ENCODE results near the gene MPRIP. TPM values are rescaled to one million over a fixed set of nuclear protein-coding genes. Genes with fewer than 3 reads are reported as not detected.

Gene MPRIP
- total RNA-seq, 6 experiments from 2014 or later, result 39.0 to 97.6 (median 76.7) TPM

DNA sequence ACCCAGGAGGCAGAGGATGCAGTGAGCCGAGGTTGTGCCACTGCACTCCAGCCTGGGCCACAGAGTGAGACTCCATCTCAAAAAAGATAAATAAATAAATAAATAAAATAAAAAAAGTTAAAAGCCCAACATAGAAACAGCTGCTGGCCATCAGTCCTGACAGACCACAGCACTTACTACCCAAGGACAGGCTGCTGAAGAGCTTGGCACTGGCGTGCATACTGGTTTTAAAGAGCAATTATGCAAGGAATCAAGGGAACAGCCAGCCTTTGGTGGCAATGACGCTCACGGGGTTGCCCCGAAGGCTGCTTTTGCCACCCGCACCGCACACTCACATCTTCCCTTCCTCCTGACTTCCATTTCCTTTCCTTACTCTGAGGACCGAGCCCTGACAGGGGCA, 159.7 kb downstream of the MPRIP start:
- 75% methylated on average over 7 of the region's 8 CpGs for WGBS (ENCODE audit: insufficient coverage, low coverage, low lambda C conversion rate, missing lambda C conversion rate)
- peaks cover 0 to 6% (median 0%) of the 10 kb centered on the region in 4 donors for H3K36me3 ChIP-seq
- H3K27ac ChIP-seq, result no peak overlapping the region
- H3K4me3 ChIP-seq, result no peak overlapping the region
- intact Hi-C loops (cut with DNase I), result no loop called here
- TF ChIP-seq POLR2A (IDR thresholded peaks at IDR 0.05), result no peak
- TF ChIP-seq, protein P1, sequence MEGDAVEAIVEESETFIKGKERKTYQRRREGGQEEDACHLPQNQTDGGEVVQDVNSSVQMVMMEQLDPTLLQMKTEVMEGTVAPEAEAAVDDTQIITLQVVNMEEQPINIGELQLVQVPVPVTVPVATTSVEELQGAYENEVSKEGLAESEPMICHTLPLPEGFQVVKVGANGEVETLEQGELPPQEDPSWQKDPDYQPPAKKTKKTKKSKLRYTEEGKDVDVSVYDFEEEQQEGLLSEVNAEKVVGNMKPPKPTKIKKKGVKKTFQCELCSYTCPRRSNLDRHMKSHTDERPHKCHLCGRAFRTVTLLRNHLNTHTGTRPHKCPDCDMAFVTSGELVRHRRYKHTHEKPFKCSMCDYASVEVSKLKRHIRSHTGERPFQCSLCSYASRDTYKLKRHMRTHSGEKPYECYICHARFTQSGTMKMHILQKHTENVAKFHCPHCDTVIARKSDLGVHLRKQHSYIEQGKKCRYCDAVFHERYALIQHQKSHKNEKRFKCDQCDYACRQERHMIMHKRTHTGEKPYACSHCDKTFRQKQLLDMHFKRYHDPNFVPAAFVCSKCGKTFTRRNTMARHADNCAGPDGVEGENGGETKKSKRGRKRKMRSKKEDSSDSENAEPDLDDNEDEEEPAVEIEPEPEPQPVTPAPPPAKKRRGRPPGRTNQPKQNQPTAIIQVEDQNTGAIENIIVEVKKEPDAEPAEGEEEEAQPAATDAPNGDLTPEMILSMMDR (IDR thresholded peaks at IDR 0.05), result no peak
- H3K9me3 ChIP-seq, result no peaks in the 10 kb centered on the region
- ATAC-seq (no peak), DNase-seq (no peak)
- H3K27me3 ChIP-seq, result no peaks in the 10 kb centered on the region
- peaks cover 0 to 20% (median 7%) of the 10 kb centered on the region in 4 donors for H3K4me1 ChIP-seq

DNA sequence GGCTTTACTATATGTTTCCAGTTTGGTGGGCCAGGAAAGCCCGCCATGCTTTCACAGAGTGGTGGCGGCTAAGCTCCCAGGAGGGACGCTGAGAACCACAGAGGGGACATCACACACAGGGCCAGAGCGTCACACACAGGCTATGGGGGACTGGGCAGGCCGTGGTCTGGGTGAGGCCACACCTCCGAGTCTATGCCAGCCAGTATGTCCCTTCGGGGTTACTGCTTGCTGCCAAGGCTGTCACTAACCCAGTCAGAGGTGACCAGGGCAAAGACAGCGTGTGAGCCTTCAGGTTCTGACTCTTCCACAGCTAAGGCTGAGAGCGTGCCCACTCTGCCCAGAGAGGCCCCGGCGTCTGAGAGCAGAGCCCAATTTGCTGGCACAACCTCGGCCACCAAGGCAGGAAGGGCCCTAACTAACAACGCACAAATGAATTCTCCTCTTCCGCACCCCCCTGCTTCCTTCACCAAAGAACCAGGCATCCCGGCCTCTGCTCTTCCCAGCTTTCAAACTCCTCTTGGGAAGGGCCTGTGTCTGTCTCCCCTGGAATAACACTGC, 161.0 kb downstream of the MPRIP start:
- intact Hi-C loops (cut with DNase I), result no loop called here
- Histone ChIP-seq H3K27ac (no peak overlapping the region), H3K4me3 (no peak overlapping the region), H3K27me3 (no peaks in the 10 kb centered on the region), H3K9me3 (no peaks in the 10 kb centered on the region), H3K36me3 (peaks cover 0 to 6% (median 0%) of the 10 kb centered on the region in 4 donors), H3K4me1 (peaks cover 0 to 20% (median 7%) of the 10 kb centered on the region in 4 donors)
- ATAC-seq (no peak), DNase-seq (no peak)
- 81% methylated on average over 4 of the region's 15 CpGs for WGBS (ENCODE audit: insufficient coverage, low coverage, low lambda C conversion rate, missing lambda C conversion rate)
- TF ChIP-seq, protein P1 (IDR thresholded peaks at IDR 0.05), result no peak
- no peak for TF ChIP-seq POLR2A (IDR thresholded peaks at IDR 0.05)

DNA sequence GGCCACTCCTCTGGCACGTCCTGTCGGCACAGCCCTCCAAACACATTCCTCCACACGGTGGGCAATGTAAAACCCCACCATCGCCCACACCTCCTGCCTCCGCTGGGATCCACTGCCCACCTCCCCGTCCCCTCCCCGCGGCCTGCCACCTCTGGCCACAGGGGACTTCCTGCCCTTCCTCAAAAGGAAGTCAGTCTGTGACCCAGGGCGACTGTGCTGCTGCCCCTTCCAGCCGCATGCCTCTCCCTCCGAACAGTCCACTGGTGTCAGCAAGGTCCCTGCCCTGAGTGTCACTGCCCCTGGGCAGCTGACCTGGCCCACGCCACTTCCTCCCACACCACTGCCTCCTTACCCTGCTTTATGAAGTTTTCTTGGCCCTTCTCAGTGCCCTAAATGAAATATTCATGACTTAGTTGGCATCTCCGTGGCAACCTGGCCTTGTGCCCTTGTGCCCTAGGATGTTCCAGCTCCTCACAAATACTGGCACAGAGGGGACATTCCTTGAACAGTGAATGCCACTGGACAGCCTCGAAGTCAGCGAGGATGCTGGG, 161.9 kb downstream of the MPRIP start:
- Histone ChIP-seq H3K9me3 (no peaks in the 10 kb centered on the region), H3K4me1 (peaks cover 0 to 20% (median 7%) of the 10 kb centered on the region in 4 donors), H3K27ac (no peak overlapping the region), H3K27me3 (no peaks in the 10 kb centered on the region), H3K4me3 (no peak overlapping the region), H3K36me3 (peaks cover 0 to 6% (median 0%) of the 10 kb centered on the region in 4 donors)
- 62% methylated on average over 13 of the region's 15 CpGs for WGBS (ENCODE audit: insufficient coverage, low coverage, low lambda C conversion rate, missing lambda C conversion rate)
- intact Hi-C loops (cut with DNase I), result no loop called here
- DNase-seq (no peak), ATAC-seq (no peak)
- TF ChIP-seq, protein P1 (IDR thresholded peaks at IDR 0.05), result no peak
- TF ChIP-seq POLR2A (IDR thresholded peaks at IDR 0.05), result no peak

DNA sequence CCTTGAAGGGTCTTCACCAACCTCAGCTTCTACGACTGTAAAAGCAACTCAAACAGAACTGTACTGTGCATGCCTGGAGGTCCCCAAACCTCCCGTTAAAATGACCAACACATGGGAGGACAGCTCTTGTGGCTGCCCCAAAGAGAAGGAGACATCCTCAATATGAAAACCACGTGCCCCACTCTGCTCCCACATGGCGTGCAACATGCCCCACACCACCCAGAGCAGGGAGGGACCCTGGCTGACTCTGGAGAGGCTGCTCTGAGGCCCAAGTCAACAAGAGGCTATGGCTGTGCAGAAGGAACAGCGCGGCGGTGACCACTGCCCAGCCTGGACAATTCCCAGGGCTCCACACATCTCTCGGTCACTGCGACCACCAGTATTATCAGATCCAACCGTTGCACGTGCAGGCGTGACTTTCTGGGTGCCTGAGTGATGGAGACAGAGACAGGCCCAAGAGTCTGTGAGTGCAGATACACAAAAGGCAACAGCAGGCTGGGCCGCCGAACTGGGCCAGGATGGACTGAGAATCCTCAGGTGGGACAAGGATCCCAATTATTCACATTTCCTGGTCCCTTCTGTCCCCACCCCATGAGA, 162.5 kb downstream of the MPRIP start:
- intact Hi-C loops (cut with DNase I), result no loop called here
- TF ChIP-seq, protein P1 (IDR thresholded peaks at IDR 0.05), result no peak
- TF ChIP-seq POLR2A (IDR thresholded peaks at IDR 0.05), result no peak
- Histone ChIP-seq H3K4me1 (peaks cover 0 to 20% (median 7%) of the 10 kb centered on the region in 4 donors), H3K27ac (peak overlapping the region in 2 of 3 donors; percentile 57 to 84), H3K27me3 (no peaks in the 10 kb centered on the region), H3K36me3 (peaks cover 0 to 6% (median 0%) of the 10 kb centered on the region in 4 donors), H3K4me3 (peak overlapping the region; percentile 39 to 67 (median 62)), H3K9me3 (no peaks in the 10 kb centered on the region)
- ATAC-seq (no peak), DNase-seq (no peak)
- 80% methylated on average over 2 of the region's 14 CpGs for WGBS (ENCODE audit: insufficient coverage, low coverage, low lambda C conversion rate, missing lambda C conversion rate)
